SW 1271 (cell line): Measurements from ENCODE around the gene HDLBP.

Experiments used
- DNase-seq, 2 experiments: peaks; one replicate each; lab custom pipeline; 2025; lab: John Stamatoyannopoulos, UW

HDLBP gene

GRCh38 chr2:241273210-241274020 is 42.1 kb downstream of the HDLBP start:
- no peak for DNase-seq

GRCh38 chr2:241272303-241273209 is 42.9 kb downstream of the HDLBP start:
- peak in 1 of 2 experiments; percentile 44 for DNase-seq

- DNase-seq, result peak; percentile 49 to 72
These were observed 43.7 kb downstream of the HDLBP start for GRCh38 chr2:241271706-241272302.

GRCh38 chr2:241270531-241270930 is 44.9 kb downstream of the HDLBP start:
- DNase-seq, result no peak

- no peak for DNase-seq
These were observed 45.6 kb downstream of the HDLBP start for GRCh38 chr2:241269707-241270520.

- no peak for DNase-seq
These were observed 46.6 kb downstream of the HDLBP start for GRCh38 chr2:241268716-241269445.

GRCh38 chr2:241268306-241268705 is 47.2 kb downstream of the HDLBP start:
- DNase-seq, result no peak

GRCh38 chr2:241267249-241268067 is 48.0 kb downstream of the HDLBP start:
- no peak for DNase-seq

GRCh38 chr2:241265506-241265905 is 50.0 kb downstream of the HDLBP start:
- no peak for DNase-seq

GRCh38 chr2:241263061-241263460 is 52.4 kb downstream of the HDLBP start:
- DNase-seq, result no peak

- no peak for DNase-seq
These were observed 53.8 kb downstream of the HDLBP start for GRCh38 chr2:241261628-241262027.

- no peak for DNase-seq
These were observed 54.6 kb downstream of the HDLBP start for GRCh38 chr2:241260911-241261310.

GRCh38 chr2:241258505-241259280 is 56.8 kb downstream of the HDLBP start:
- DNase-seq, result no peak

- DNase-seq, result no peak
These were observed 57.9 kb downstream of the HDLBP start for GRCh38 chr2:241257419-241258032.

GRCh38 chr2:241256168-241256545 is 59.3 kb downstream of the HDLBP start:
- DNase-seq, result no peak

GRCh38 chr2:241255542-241256167 is 59.8 kb downstream of the HDLBP start:
- DNase-seq, result no peak

- DNase-seq, result no peak
These were observed 60.5 kb downstream of the HDLBP start for GRCh38 chr2:241254904-241255351.

- DNase-seq, result no peak
These were observed 62.5 kb downstream of the HDLBP start for GRCh38 chr2:241252778-241253475.
